SK-N-SH treated with all-trans-retinoic acid at 6 μM for 48 hours (cell line): ENCODE measurements around the gene CCT2.

Source experiments
- ATAC-seq: fragments of 200-7000 bp; cut with Tn5 transposase; 3 replicates; pipeline ENCODE4 v1.9.1; 2020; ENCODE audit warnings: mild to moderate bottlenecking, moderate library complexity
- BACH2 ChIP-seq: fragments of 250-450 bp; sonication (Bioruptor Pico); IDR thresholded peaks from 2 replicates; pipeline ENCODE4 v1.9.0; 2021; ENCODE audit warnings: mild to moderate bottlenecking, borderline replicate concordance
- CREB5 ChIP-seq: fragments of 250-450 bp; sonication (Bioruptor Pico); IDR thresholded peaks from 2 replicates; pipeline ENCODE4 v1.5.1; 2020; ENCODE audit warnings: low read depth, mild to moderate bottlenecking, moderate library complexity
- CSDC2 ChIP-seq: fragments of 250-450 bp; sonication (Bioruptor Pico); IDR thresholded peaks from 2 replicates; pipeline ENCODE4 v1.5.0; 2020; ENCODE audit warnings: mild to moderate bottlenecking, moderate library complexity
- ESRRG ChIP-seq: fragments of 250-450 bp; sonication (Bioruptor Pico); IDR thresholded peaks from 2 replicates; pipeline ENCODE4 v1.6.1; 2021; ENCODE audit warnings: mild to moderate bottlenecking
- GLIS3 ChIP-seq: fragments of 250-450 bp; sonication (Bioruptor Pico); IDR thresholded peaks from 2 replicates; pipeline ENCODE4 v1.5.0; 2020; ENCODE audit warnings: mild to moderate bottlenecking, moderate library complexity
- ISL1 ChIP-seq: fragments of 250-450 bp; sonication (Bioruptor Pico); IDR thresholded peaks from 2 replicates; pipeline ENCODE4 v2.1.2; 2022; ENCODE audit warnings: mild to moderate bottlenecking, moderate library complexity
- OSR1 ChIP-seq: fragments of 250-450 bp; sonication (Bioruptor Pico); IDR thresholded peaks from 2 replicates; pipeline ENCODE4 v1.8.0; 2022; ENCODE audit warnings: moderate library complexity, mild to moderate bottlenecking, inconsistent platforms
- PPARA ChIP-seq: fragments of 250-450 bp; sonication (Bioruptor Pico); IDR thresholded peaks from 2 replicates; pipeline ENCODE4 v1.5.0; 2020; ENCODE audit warnings: mild to moderate bottlenecking, borderline replicate concordance
- RARB ChIP-seq: fragments of 250-450 bp; sonication (Bioruptor Pico); IDR thresholded peaks from 2 replicates; pipeline ENCODE4 v1.8.0; 2021; ENCODE audit warnings: mild to moderate bottlenecking, moderate library complexity
- SNAI2 ChIP-seq: fragments of 250-450 bp; sonication (Bioruptor Pico); IDR thresholded peaks from 2 replicates; pipeline ENCODE4 v1.5.0; 2020; ENCODE audit warnings: mild to moderate bottlenecking, moderate library complexity
- TCF4 ChIP-seq: fragments of 250-450 bp; sonication (Bioruptor Pico); IDR thresholded peaks from 2 replicates; pipeline ENCODE4 v1.8.0; 2021; ENCODE audit warnings: mild to moderate bottlenecking, moderate library complexity, borderline replicate concordance
- TOX ChIP-seq: fragments of 250-450 bp; sonication (Bioruptor Pico); IDR thresholded peaks from 2 replicates; pipeline ENCODE4 v1.8.0; 2021; ENCODE audit warnings: mild to moderate bottlenecking, moderate library complexity, borderline replicate concordance
- ZC3H10 ChIP-seq: fragments of 250-450 bp; sonication (Bioruptor Pico); IDR thresholded peaks from 2 replicates; pipeline ENCODE4 v1.5.1; 2021; ENCODE audit warnings: mild to moderate bottlenecking, moderate library complexity
- ZFP3 ChIP-seq: fragments of 250-450 bp; sonication (Bioruptor Pico); IDR thresholded peaks from 2 replicates; pipeline ENCODE4 v1.5.0; 2020; ENCODE audit warnings: mild to moderate bottlenecking, moderate library complexity
- ZFP30 ChIP-seq: fragments of 450-650 bp; formaldehyde crosslinking; IDR thresholded peaks from 2 replicates; pipeline ENCODE4 v1.5.0; 2022; ENCODE audit warnings: mild to moderate bottlenecking, moderate library complexity
- ZNF565 ChIP-seq: fragments of 450-650 bp; formaldehyde crosslinking; conservative IDR thresholded peaks from 2 replicates; pipeline ENCODE4 v1.5.0; 2020; ENCODE audit warnings: low read depth, mild to moderate bottlenecking, moderate library complexity
- ZNF70 ChIP-seq: fragments of 450-650 bp; formaldehyde crosslinking; IDR thresholded peaks from 2 replicates; pipeline ENCODE4 v1.5.0; 2020; ENCODE audit warnings: mild to moderate bottlenecking, moderate library complexity
- ZNF8 ChIP-seq: fragments of 450-650 bp; formaldehyde crosslinking; IDR thresholded peaks from 2 replicates; pipeline ENCODE4 v1.5.0; 2020; ENCODE audit warnings: mild to moderate bottlenecking, moderate library complexity
- TF ChIP-seq, protein P1 (sequence below): fragments of 250-450 bp; sonication (Bioruptor Pico); IDR thresholded peaks from 2 replicates; pipeline ENCODE4 v1.5.0; 2020; ENCODE audit warnings: mild to moderate bottlenecking, moderate library complexity
- TF ChIP-seq, protein P2 (sequence below): fragments of 250-450 bp; sonication (Bioruptor Pico); IDR thresholded peaks from 2 replicates; pipeline ENCODE4 v1.8.0; 2021; ENCODE audit warnings: low read depth, mild to moderate bottlenecking, moderate library complexity, borderline replicate concordance
- TF ChIP-seq, protein P3 (sequence below): fragments of 250-450 bp; sonication (Bioruptor Pico); IDR thresholded peaks from 2 replicates; pipeline ENCODE4 v1.5.1; 2021; ENCODE audit warnings: mild to moderate bottlenecking, moderate library complexity
- TF ChIP-seq, protein P4 (sequence below): fragments of 250-450 bp; sonication (Bioruptor Pico); IDR thresholded peaks from 2 replicates; pipeline ENCODE4 v1.8.0; 2020; ENCODE audit warnings: mild to moderate bottlenecking, moderate library complexity, borderline replicate concordance

Gene CCT2

DNA sequence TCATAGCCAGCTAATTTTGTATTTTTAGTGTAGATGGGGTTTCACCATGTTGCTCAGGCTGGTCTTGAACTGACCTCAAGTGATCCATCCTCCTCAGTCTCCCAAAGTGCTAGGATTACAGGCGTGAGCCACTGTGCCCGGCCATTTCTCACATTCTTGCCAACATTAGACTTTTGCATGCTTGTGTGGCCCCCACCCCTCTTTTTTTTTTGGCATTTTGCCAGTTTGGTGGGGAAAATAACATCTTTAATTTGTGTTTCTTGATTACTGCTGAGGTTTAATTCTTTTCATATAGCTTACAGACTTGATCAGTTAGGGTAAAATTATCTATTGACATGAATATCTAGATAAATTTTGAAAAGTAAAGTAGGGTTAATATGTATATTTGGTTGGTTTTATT lies 3.8 kb downstream of the CCT2 start:
- no peak for ATAC-seq
- TF ChIP-seq RARB (no peak), CSDC2 (no peak), ZNF565 (no peak), ZFP3 (CRISPR knock-in tag) (no peak)
- TF ChIP-seq, protein P1, sequence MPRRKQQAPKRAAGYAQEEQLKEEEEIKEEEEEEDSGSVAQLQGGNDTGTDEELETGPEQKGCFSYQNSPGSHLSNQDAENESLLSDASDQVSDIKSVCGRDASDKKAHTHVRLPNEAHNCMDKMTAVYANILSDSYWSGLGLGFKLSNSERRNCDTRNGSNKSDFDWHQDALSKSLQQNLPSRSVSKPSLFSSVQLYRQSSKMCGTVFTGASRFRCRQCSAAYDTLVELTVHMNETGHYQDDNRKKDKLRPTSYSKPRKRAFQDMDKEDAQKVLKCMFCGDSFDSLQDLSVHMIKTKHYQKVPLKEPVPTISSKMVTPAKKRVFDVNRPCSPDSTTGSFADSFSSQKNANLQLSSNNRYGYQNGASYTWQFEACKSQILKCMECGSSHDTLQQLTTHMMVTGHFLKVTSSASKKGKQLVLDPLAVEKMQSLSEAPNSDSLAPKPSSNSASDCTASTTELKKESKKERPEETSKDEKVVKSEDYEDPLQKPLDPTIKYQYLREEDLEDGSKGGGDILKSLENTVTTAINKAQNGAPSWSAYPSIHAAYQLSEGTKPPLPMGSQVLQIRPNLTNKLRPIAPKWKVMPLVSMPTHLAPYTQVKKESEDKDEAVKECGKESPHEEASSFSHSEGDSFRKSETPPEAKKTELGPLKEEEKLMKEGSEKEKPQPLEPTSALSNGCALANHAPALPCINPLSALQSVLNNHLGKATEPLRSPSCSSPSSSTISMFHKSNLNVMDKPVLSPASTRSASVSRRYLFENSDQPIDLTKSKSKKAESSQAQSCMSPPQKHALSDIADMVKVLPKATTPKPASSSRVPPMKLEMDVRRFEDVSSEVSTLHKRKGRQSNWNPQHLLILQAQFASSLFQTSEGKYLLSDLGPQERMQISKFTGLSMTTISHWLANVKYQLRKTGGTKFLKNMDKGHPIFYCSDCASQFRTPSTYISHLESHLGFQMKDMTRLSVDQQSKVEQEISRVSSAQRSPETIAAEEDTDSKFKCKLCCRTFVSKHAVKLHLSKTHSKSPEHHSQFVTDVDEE (CRISPR knock-in tag), result no peak

DNA sequence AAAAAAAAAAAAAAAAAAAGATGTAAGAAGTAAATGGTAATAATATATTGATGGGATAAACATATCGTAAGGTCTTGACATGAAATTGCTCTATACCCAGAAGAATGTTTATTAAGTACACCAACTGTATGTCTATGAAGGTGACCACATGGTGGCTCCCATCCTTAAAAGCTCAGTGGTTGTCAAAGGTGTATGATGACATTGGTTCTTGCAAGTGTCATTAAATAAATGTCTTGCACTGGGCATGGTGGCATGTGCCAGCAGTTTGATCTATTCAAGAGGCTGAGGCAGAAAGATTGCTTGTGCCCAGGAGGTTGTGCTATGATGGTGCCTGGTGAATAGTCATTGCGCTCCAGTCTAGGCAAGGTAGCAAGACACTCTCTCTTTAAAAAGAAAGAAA lies 10.4 kb downstream of the CCT2 start:
- TF ChIP-seq ZNF8 (CRISPR knock-in tag) (no peak), SNAI2 (CRISPR knock-in tag) (no peak), GLIS3 (CRISPR knock-in tag) (no peak), RARB (no peak), ZNF70 (CRISPR knock-in tag) (no peak), ZNF565 (no peak), PPARA (CRISPR knock-in tag) (no peak), ZFP3 (CRISPR knock-in tag) (no peak), TCF4 (CRISPR knock-in tag) (no peak), ESRRG (CRISPR knock-in tag) (no peak), BACH2 (CRISPR knock-in tag) (no peak), ZC3H10 (CRISPR knock-in tag) (no peak), OSR1 (CRISPR knock-in tag) (no peak), TOX (no peak), CREB5 (no peak), ISL1 (no peak)
- TF ChIP-seq, protein P2, sequence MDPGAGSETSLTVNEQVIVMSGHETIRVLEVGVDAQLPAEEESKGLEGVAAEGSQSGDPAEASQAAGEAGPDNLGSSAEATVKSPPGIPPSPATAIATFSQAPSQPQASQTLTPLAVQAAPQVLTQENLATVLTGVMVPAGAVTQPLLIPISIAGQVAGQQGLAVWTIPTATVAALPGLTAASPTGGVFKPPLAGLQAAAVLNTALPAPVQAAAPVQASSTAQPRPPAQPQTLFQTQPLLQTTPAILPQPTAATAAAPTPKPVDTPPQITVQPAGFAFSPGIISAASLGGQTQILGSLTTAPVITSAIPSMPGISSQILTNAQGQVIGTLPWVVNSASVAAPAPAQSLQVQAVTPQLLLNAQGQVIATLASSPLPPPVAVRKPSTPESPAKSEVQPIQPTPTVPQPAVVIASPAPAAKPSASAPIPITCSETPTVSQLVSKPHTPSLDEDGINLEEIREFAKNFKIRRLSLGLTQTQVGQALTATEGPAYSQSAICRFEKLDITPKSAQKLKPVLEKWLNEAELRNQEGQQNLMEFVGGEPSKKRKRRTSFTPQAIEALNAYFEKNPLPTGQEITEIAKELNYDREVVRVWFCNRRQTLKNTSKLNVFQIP (CRISPR knock-in tag), result no peak
- TF ChIP-seq, protein P3, sequence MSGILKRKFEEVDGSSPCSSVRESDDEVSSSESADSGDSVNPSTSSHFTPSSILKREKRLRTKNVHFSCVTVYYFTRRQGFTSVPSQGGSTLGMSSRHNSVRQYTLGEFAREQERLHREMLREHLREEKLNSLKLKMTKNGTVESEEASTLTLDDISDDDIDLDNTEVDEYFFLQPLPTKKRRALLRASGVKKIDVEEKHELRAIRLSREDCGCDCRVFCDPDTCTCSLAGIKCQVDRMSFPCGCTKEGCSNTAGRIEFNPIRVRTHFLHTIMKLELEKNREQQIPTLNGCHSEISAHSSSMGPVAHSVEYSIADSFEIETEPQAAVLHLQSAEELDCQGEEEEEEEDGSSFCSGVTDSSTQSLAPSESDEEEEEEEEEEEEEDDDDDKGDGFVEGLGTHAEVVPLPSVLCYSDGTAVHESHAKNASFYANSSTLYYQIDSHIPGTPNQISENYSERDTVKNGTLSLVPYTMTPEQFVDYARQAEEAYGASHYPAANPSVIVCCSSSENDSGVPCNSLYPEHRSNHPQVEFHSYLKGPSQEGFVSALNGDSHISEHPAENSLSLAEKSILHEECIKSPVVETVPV (CRISPR knock-in tag), result no peak
- TF ChIP-seq, protein P4, sequence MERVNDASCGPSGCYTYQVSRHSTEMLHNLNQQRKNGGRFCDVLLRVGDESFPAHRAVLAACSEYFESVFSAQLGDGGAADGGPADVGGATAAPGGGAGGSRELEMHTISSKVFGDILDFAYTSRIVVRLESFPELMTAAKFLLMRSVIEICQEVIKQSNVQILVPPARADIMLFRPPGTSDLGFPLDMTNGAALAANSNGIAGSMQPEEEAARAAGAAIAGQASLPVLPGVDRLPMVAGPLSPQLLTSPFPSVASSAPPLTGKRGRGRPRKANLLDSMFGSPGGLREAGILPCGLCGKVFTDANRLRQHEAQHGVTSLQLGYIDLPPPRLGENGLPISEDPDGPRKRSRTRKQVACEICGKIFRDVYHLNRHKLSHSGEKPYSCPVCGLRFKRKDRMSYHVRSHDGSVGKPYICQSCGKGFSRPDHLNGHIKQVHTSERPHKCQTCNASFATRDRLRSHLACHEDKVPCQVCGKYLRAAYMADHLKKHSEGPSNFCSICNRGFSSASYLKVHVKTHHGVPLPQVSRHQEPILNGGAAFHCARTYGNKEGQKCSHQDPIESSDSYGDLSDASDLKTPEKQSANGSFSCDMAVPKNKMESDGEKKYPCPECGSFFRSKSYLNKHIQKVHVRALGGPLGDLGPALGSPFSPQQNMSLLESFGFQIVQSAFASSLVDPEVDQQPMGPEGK (CRISPR knock-in tag), result no peak
- TF ChIP-seq, all 23 proteins: peak for 0
- no peak; the same call in 1 of the 3 replicates for ATAC-seq

- no peak for ATAC-seq
- no peak for TF ChIP-seq RARB
These were observed 13.0 kb downstream of the CCT2 start for GRCh38 chr12:69598174-69598753.

- no peak for ATAC-seq
- TF ChIP-seq CSDC2 (no peak), TOX (no peak), SNAI2 (CRISPR knock-in tag) (no peak), ZNF70 (CRISPR knock-in tag) (no peak), PPARA (CRISPR knock-in tag) (no peak), ZFP3 (CRISPR knock-in tag) (no peak), ZC3H10 (CRISPR knock-in tag) (no peak), ESRRG (CRISPR knock-in tag) (no peak), OSR1 (CRISPR knock-in tag) (no peak), CREB5 (no peak), ZFP30 (no peak), BACH2 (CRISPR knock-in tag) (no peak)
- TF ChIP-seq, protein P1 (CRISPR knock-in tag), result no peak
These were observed 15.5 kb downstream of the CCT2 start for GRCh38 chr12:69600804-69601203.
